A673 (cell line): Measurements from ENCODE around the gene TIMP1.

ENCODE experiments used
- CTCF ChIP-seq: fragments of 300-800, 200-600 bp; sonication (generic); conservative IDR thresholded peaks from 2 replicates; pipeline ENCODE4 v1.5.1; 2017; ENCODE audit warnings: low read depth, mild to moderate bottlenecking, antibody characterized with exemption, low read length, moderate library complexity, mixed read lengths
- EZH2 ChIP-seq: fragments of 200-600 bp; sonication (generic); IDR thresholded peaks from 2 replicates; pipeline ENCODE4 v1.6.1; 2017; ENCODE audit warnings: borderline replicate concordance, low read depth, mild to moderate bottlenecking, mixed read lengths, antibody characterized with exemption, low read length; ENCODE audit not compliant: poor library complexity, severe bottlenecking

GRCh38 chrX:47539860-47540259 is 42.4 kb upstream of the TIMP1 start:
- no peak for TF ChIP-seq CTCF
- no peak for TF ChIP-seq EZH2
